ENCODE measurements around the gene EVI5.
"Not testable (repeated sequence)": the region's sequence is repeated elsewhere in the genome, so short reads cannot be mapped to it uniquely, and the experiment has no call there.

EVI5 gene

DNA sequence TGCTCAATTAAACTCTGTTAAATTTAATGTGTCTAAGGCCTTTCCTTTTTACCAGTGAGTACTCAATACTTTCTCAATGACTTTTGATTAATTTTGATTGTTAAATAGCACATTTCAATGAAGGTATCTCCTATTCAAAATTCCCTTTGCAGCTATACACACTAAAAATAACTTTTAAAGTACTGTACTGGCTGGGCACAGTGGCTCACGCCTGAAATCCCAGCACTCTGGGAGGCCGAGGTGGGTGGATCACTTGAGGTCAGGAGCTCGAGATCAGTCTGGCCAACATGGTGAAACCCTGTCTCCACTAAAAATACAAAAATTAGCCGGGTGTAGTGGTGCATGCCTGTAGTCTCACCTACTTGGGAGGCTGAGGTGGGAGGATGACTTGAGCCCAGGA, 38.7 kb downstream of the EVI5 start:
- DNase-seq = not testable (repeated sequence)

DNA sequence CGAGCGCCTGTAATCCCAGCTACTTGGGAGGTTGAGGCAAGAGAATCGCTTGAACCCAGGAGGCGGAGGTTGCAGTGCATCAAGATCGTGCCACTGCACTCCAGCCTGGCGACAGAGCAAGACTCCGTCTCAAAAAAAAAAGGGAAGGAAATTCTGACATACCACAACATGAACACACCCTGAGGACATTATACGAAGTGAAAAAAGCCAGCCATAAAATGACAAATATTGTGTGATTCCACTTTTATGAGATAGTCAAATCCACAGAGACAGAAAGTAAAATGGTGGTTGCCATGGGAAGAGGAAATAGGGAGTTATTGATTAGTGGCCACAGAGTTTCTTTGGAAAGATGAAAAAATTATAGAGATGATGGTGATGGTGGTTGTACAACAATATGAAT, 41.7 kb downstream of the EVI5 start:
- DNase-seq = no peak

DNA sequence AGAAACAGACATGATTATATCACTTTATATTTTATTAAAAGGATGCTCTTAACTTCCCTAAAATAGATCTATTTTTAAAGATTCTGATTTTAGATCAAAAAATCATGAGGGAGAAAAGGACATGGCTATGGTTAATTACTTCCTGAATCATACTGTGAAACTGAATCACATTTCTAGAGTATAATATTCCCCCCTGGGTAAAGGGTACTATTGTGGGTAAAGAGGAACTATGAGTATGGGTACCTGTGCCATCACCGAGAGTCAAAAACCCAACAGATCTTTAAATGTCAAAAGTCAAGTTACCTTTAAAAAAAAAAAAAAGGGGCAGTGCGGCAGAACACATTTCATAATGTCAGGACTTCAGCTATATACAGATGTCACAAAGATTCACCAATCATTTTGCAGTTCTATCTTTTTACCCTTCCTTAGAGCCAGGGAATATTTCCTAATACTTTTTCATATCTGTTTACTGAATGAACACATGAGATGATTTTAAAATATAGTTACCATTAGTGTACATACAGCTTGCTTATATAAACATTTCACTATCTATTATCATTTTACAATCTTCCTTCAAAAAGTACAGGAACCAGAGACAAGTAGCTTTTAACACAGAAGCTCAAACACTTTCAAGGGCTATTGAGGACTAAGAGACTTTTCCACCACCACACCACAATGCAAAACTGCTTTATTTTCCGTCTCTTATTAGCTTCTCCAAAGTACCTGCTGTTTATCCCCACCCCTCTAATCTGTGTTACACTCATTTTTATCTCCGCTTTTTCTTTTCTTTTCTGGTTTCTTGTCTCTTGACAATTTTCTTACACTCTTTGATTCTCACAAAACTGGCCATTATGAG, 45.0 kb downstream of the EVI5 start:
- DNase-seq = no peak

DNA sequence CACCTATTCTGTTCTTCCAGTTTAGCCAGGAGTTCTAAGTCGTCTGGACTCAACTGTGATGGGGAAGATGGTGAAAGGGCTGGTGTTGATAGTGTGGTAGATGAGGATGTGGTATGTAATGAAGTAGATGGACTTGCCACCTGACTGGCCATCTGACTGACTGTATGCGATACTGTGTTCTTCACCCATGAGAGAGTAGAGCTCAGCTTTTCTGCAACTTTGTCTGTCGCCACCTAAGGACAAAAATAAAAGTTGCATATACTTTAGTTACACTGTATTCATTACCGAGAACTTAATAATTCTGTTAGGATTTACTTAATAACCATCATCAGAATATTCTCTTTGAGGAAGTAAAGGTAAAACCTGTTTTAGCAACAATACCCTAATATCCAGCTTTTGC, 48.5 kb downstream of the EVI5 start:
- DNase-seq = no peak

DNA sequence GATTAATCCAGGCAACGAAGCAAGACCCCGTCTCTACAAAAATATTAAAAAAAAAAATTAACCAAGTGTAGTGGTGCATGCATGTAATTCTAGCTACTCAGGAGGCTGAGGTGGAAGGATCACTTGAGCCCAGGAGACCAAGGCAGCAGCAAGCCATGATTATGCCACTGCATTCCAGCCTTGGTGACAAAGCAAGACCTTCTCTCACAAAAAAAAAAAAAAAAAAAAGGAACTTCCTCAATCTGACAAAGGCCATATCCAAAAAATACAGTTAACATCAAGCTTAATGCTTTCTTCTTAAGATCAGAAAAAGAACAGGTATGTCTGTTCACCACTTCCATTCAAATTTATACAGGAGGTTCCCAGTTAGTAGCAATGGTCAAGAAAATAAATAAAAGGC, 54.4 kb downstream of the EVI5 start:
- no peak for DNase-seq

DNA sequence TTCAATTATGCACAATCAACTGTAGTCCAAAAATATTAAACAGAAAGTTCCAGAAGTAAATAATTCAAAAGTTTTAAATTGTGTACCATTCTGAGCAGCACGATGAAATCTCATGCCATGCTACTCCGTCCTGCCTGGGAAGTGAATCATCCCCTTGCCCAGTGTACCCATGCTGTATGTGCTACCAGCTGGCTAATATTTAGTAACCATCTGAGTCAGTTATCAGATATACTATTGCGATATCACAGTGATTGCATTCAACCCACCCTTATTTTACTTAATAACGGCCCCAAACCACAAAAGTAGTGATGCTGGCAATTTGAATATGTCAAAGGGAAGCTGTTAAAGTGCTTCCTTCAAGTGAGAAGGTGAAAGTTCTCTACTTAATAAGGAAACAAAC, 56.2 kb downstream of the EVI5 start:
- no peak for DNase-seq

DNA sequence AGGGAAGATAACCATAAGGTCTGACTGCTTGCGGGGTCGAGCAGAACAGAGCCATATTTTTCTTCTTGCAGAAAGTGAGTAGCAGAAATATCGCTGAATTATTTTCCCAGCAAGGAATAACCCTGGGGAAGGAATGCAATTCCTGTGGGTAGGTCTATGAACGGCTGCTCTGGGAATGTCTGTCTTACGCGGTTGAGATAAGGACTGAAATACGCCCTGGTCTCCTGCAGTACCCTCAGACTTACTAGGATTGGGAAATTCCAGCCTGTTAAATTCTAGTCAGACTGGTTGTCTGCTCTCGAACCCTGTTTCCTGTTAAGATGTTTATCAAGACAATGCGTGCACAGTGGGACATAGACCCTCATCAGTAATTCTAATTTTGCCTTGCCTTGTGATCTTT, 61.2 kb downstream of the EVI5 start:
- DNase-seq = not testable (repeated sequence)

DNA sequence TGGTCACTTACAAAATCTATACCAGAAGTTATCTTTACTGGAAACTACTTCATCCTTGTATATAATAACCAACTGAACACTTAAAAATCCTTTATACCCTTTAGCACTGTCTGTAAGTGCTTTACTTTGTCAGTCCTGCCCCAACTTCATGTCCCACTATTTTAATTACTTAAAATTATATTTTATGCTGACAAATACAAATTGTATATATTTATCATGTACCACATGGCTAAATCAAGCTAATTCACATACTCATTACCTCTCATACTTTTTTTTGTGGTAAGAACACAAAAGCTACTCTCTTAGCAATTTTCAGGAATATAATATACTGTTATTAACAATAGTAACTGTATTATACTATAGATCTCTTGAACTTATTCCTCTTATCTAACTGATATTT, 63.0 kb downstream of the EVI5 start:
- no peak for DNase-seq

DNA sequence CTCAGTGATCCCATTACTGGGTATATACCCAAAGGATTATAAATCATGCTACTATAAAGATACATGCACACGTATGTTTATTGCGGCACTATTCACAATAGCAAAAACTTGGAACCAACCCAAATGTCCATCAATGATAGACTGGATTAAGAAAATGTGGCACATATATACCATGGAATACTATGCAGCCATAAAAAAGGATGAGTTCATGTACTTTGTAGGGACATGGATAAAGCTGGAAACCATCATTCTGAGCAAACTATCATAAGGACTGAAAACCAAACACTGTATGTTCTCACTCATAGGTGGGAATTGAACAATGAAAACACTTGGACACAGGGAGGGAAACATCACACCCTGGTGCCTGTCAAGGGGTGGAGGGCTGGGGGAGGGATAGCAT, 63.8 kb downstream of the EVI5 start:
- DNase-seq = not testable (repeated sequence)

DNA sequence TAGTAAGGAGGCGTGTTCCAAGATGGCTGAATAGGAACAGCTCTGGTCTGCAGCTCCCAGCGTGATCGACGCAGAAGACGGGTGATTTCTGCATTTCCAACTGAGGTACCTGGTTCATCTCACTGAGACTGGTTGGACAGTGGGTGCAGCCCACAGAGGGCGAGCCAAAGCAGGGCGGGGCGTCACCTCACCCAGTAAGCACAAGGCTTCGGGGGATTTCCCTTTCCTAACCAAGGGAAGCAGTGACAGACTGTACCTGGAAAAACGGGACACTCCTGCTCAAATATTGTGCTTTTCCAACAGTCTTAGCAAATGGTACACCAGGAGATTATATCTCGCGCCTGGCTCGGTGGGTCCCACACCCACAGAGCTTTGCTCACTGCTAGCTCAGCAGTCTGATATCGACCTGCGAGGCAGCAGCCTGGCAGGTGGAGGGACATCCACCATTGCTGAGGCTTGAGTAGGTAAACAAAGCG, 69.4 kb downstream of the EVI5 start:
- not testable (repeated sequence) for DNase-seq

DNA sequence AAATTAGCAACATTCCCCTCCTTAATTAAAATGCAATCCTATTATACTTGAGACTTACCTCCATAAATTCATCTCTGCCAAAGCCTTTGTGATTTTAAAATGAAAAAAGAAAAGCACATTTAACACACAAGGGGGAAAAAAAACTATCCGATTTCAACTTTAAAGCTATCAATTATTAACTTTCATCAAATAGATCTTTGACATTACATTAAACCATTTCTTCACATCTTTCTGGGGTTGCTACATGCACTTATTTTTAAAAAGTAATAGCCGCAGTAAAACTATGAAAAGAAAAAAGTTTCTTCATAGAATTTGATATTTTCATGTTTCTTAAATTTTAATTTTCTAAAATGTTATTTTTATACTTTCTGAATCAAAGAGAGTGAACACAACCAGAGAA, 71.0 kb downstream of the EVI5 start:
- no peak for DNase-seq

DNA sequence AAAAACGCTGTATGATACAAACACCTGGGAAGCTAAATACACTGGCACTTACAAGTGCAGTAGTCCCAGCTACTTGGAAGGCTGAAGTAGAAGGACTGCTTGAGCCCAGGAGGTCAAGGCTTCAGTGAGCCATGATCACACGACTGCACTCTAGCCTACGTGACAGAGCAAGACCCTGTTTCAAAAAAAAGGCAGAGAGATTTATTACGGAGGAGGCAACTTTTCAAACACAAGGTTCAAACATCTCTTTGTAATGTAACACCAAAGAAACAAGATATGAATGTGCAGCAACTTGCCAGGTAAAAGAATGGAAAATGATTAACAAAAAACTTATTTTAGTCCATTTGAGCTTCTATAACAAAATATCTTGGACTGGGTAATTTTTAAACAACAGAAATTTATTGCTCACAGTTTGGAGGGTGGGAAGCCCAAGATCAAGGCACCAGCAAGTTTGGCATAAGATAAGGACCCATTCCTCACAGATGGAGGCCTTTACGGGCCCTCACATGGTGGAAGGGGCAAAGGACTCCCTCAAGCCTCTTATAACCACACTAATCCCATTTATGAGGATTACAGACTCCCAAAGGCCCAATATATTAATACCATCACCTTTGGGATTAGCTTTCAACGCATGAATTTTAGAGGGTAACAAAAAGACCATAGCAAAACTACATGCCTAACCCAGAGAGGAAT, 73.3 kb downstream of the EVI5 start:
- no peak for DNase-seq

DNA sequence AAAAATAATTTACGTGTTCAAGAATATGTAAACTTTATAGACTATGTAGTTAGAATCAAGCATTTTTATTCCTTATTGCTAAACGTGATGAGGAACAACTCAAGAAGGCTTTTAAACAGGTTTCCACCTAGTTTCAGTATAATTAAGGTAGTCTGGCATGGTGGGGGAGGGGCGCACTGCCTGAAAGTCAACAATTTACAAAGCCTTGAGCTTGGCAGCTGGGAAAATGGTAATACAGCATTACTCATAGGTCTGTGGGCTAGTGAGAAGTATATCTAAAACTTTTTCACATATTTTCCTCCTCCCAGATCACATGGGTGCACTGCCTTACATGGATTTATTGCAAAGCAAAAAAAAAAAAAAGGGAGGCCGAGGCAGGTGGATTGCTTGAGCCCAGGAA, 75.2 kb downstream of the EVI5 start:
- DNase-seq = no peak

DNA sequence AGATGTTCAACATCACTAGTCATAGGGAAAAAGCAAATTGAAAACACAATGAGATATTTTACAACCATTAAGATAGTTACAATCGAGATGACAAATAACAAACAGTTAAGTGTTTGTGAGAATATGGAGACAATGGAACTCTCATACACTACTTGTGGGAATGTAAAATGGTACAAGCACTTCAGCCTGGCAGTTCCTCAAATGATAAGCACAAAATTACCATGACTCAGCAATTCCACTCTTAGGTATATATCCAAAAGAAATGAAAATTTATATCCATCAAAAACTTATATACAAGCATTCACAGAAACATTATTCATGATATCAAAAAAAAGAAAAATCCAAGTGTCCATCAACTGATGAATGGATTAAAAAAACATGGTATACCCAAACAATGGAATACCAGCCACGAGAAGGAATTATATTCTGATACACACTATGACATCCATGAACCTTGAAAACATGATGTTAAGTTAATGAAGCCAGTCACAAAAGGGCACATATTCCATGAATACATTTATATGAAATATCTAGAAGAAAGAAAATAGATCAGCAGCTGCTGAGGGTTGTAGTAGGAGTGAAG, 76.4 kb downstream of the EVI5 start:
- no peak for DNase-seq

DNA sequence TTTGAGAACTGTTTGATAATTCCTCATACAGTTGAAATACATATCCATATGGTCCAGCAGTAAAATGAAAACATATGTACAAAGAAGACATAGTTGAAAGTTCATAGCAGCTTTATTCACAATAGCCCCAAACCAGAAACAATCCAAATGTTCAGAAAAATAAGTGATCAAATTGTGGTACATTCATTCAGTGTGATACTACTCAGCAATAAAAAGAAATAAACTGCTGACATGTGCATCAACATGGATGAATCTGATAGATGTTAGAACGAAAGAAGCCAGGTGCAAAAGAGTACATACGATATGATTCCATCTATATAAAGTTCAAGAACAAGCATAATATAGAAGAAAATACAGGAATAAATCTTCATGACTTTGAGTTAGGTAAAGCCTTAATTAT, 77.2 kb downstream of the EVI5 start:
- no peak for DNase-seq

DNA sequence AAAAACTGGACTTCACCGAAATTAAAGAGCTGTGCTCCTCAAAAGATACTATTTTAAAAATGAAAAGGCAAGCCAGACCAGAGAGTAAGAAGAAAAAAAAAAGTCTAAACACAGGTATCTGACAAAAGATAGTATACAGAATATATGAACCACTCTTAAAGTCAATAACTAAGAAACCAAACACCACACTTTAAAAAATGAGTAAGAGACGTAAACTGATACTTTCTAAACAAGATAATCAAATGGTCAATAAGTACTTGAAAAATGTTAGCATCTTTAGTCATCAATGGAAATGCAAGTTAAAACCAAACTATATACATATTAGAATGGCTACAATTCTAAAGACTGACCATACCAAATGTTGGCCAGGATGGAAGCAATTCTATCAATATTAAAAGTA, 77.6 kb downstream of the EVI5 start:
- no peak for DNase-seq

DNA sequence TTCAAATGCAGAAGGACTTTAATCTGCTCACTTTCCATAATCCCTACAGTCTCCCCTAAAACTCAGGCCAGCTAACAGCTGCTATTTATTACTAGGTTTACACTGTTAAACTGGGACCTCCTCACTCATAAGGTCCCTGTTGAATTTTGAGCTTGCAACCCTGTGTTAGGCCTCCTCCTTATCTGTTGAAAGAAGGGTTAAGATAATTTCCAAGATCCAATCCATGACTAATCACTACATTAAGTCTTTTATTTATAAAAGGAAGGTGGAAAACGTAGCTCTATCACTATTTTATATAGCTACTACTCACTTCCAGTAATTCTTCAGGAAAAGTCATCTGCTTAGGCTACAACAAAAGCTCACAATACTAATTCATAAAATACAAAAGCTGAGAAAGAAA, 79.5 kb downstream of the EVI5 start:
- no peak for DNase-seq

DNA sequence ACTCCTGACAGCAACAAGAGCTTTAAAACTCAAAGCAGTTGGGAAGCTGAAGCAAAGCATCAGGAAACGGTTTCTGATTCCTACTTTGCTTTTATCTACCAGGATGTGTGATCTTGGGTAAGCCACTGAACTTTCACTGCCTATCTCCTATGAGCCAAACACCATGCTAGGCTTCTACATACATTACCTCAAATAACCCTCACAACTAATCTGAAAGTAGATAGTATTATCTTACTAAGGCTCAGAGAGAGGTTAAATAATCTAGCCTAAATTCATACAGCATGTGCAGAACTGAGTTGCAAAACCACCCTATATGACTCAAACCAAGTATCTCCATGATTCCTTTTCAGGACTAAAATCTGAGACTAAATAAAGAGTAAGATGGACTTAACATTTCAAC, 83.8 kb downstream of the EVI5 start:
- no peak for DNase-seq

DNA sequence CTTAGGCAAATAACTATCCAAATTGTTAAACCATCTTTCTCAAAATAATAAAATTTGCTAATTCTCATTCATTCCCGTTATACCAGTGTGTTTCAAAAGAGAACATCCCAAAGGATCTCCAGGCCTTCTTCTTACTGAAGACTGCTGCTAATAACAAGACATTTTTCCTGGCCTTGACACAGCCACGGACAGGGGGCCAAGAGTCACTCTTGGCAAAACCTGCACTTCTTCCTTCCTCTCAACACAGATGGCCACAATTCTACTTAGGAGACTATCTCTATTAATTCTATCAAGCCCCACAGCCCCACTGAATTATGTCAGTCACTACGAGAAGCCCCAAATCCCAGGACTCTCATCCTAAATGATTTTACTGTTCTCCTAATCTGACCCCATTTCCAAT, 86.0 kb downstream of the EVI5 start:
- DNase-seq = no peak

DNA sequence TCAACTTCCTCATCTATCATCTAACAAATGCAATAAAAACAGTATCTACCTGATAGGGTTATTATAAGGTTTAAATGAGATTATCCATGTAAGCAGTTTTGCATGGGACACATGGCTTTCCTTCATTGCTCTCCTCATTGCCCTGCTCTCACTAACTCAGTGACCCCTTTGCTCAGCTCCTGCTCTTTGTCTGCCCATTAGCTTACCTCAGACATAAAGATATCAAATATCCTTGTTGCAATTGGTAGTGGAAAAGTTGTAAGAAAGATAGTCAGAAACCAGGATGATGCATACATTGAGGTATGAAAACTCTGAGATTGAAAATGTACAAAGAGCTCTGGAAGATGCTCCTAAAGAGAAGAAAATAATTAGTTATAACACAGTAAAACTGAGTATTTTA, 89.8 kb downstream of the EVI5 start:
- DNase-seq = no peak

DNA sequence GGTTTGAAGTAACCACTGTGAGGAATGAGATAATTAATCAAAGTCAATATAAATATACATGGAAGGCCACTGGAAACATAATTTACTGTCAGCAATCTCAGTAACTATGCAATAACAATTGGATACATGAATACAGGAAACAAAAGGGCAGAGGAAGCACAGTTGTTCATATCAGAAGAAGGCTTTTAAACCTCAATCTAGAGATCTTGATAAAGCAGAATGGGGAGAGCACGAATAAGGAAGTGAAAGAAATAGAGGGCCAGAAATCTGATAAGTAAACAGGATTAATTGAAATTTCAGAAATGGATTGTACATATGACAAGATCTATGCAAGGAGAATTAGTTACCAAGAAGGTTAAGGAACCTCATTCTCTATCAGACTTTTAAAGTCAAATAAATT, 93.0 kb downstream of the EVI5 start:
- DNase-seq = no peak

DNA sequence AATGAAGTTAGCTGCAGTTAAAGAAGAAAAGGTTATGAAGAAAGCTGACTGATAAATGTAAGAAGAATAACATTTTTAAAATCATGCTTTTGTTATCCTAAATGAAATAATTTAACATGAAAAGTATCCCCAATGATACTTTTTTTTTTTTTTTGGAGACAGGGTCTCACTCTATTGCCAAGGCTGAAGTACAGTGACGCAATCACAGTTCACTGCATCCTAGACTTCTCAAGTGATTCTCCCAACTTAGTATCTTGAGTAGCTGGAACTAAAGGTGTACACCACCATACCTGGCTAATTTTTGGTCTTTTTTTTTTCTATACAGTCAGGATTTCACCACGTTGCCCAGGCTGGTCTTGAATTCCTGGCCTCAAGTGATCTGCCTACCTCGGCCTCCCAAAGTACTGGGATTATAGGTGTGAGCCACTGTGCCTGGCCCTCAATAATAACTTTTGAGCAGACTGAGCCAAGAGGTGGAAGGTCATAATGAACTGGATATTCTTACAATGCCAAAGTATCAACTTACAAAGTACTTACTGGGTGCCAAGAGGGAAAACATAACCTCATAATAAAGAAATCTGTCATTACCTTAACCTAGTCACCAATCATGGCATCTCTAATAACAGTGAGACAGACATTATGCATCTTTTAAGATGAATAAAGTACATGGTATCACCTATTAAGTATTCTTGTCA, 94.5 kb downstream of the EVI5 start:
- DNase-seq = no peak

DNA sequence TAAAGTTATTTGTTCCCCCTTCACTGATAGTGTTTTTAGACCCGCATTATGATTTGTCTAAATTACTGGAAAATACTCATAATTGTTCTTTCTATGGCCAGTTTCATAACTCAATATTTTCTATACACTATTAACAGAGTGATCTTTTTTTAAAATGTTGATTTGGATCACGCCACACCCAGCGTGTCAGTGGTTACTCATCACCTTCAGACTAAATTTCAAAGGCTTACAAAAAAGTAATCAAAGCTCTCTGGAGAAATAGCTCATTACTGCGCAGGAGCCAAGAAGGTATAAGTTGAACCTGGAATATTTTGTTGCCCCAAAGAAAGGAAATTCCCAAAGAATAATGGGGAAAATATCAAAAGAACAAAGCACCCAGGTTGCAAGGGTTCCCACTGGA, 104.9 kb downstream of the EVI5 start:
- DNase-seq = no peak

DNA sequence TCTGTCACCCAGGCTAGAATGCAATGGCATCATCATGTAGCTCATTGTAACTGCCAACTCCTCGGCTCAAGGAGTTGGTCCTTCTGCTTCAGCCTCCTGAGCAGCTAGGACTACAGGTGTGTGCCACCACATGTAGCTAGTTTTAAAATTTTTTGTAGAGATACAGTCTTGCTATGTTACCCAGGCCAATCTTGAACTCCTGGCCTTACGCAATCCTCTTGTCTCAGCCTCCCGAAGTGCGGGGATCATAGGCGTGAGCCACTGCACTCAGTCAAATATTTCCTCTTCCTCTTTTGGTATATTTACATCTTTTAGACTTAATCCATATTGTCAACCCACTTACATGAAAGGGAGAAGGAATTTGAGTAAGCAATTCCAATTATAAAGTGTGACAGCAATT, 121.1 kb downstream of the EVI5 start:
- no peak for DNase-seq

Measured in left hindlimb (tissue), 1 donor.